ENCODE measurements around the gene WDR7.

GRCh38 chr18:56606618-56607017 lies 44.5 kb upstream of the WDR7 start:
- TF ChIP-seq CTCF (IDR thresholded peaks at IDR 0.05) (no peak), POLR2A (IDR thresholded peaks at IDR 0.05) (no peak)
